ENCODE results near the gene STRN.

Gene STRN

GRCh38 chr2:36812196-36812595 is 154.1 kb downstream of the STRN start:
- Histone ChIP-seq H3K27me3 (ENCODE audit: control insufficient read depth in 1 of 2, insufficient read depth in 2 of 2, low read length in 2 of 2) (peaks cover 0 to 3% of the 10 kb centered on the region in 2 donors), H3K9ac (ENCODE audit: low read length in 2 of 2) (no peak overlapping the region), H3K4me3 (ENCODE audit: low read length in 2 of 2) (no peak overlapping the region), H3K9me3 (ENCODE audit: control insufficient read depth in 2 of 2, low read length in 2 of 2) (no peaks in the 10 kb centered on the region), H3K27ac (ENCODE audit: low read length) (no peak overlapping the region), H3K36me3 (ENCODE audit: control insufficient read depth in 2 of 2, insufficient read depth in 2 of 2, low read length in 2 of 2) (no peaks in the 10 kb centered on the region), H3K4me1 (ENCODE audit: control insufficient read depth, insufficient read depth, low read length) (no peaks in the 10 kb centered on the region)

DNA sequence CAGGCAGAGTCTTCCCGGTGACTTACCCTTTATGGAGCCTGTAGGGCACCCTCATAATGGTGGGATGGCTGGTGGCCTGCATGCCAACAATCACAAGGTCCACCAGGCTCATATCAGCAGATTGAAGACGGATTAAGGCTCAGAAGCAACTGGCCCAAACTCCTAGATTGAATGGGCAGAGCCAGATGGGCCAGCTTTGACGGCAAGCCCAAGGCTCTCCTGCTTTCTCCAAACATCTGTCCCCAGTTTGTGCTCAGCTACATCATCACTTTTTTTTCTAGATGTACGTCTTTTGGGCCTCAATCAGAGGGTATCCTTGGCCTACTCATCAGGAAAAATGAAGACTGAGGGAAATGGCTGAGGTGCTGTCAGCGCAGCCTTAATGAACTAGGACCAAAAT is 155.3 kb downstream of the STRN start:
- Histone ChIP-seq H3K9ac (ENCODE audit: low read length in 2 of 2) (no peak overlapping the region), H3K4me1 (ENCODE audit: control insufficient read depth, insufficient read depth, low read length) (no peaks in the 10 kb centered on the region), H3K27me3 (ENCODE audit: control insufficient read depth in 1 of 2, insufficient read depth in 2 of 2, low read length in 2 of 2) (peaks cover 2 to 3% of the 10 kb centered on the region in 2 donors), H3K36me3 (ENCODE audit: control insufficient read depth in 2 of 2, insufficient read depth in 2 of 2, low read length in 2 of 2) (no peaks in the 10 kb centered on the region), H3K9me3 (ENCODE audit: control insufficient read depth in 2 of 2, low read length in 2 of 2) (no peaks in the 10 kb centered on the region), H3K27ac (ENCODE audit: low read length) (no peak overlapping the region), H3K4me3 (ENCODE audit: low read length in 2 of 2) (no peak overlapping the region)

DNA sequence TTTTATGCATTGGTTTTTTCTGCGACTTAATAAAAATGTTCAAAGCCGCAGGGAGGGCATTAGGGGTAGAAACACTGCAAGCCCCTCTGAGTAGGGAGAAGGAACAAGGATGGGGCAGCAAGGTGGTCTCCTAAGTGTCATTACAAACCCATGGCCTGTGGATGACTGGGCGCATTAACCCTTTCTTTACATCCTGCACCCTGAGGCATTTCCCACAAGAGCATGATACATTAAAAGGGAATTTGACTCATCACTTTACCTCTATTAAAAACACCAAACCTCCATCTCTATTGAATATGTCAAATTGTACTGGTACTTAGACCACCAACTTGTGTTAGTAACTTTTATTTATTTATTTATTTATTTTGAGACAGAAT is 157.3 kb downstream of the STRN start:
- Histone ChIP-seq H3K4me3 (ENCODE audit: low read length in 2 of 2) (no peak overlapping the region), H3K36me3 (ENCODE audit: control insufficient read depth in 2 of 2, insufficient read depth in 2 of 2, low read length in 2 of 2) (peaks cover 0 to 2% of the 10 kb centered on the region in 2 donors), H3K4me1 (ENCODE audit: control insufficient read depth, insufficient read depth, low read length) (no peaks in the 10 kb centered on the region), H3K9ac (ENCODE audit: low read length in 2 of 2) (no peak overlapping the region), H3K9me3 (ENCODE audit: control insufficient read depth in 2 of 2, low read length in 2 of 2) (no peaks in the 10 kb centered on the region), H3K27me3 (ENCODE audit: control insufficient read depth in 1 of 2, insufficient read depth in 2 of 2, low read length in 2 of 2) (peaks cover 2 to 3% of the 10 kb centered on the region in 2 donors), H3K27ac (ENCODE audit: low read length) (no peak overlapping the region)

GRCh38 chr2:36808386-36809068 is 157.8 kb downstream of the STRN start:
- Histone ChIP-seq H3K9ac (ENCODE audit: low read length in 2 of 2) (no peak overlapping the region), H3K9me3 (ENCODE audit: control insufficient read depth in 2 of 2, low read length in 2 of 2) (no peaks in the 10 kb centered on the region), H3K4me3 (ENCODE audit: low read length in 2 of 2) (no peak overlapping the region), H3K27ac (ENCODE audit: low read length) (no peak overlapping the region), H3K36me3 (ENCODE audit: control insufficient read depth in 2 of 2, insufficient read depth in 2 of 2, low read length in 2 of 2) (peaks cover 0 to 2% of the 10 kb centered on the region in 2 donors), H3K4me1 (ENCODE audit: control insufficient read depth, insufficient read depth, low read length) (no peaks in the 10 kb centered on the region), H3K27me3 (ENCODE audit: control insufficient read depth in 1 of 2, insufficient read depth in 2 of 2, low read length in 2 of 2) (peaks cover 2 to 3% of the 10 kb centered on the region in 2 donors)

- Histone ChIP-seq H3K36me3 (ENCODE audit: control insufficient read depth in 2 of 2, insufficient read depth in 2 of 2, low read length in 2 of 2) (peaks cover 0 to 2% of the 10 kb centered on the region in 2 donors), H3K4me3 (ENCODE audit: low read length in 2 of 2) (no peak overlapping the region), H3K27me3 (ENCODE audit: control insufficient read depth in 1 of 2, insufficient read depth in 2 of 2, low read length in 2 of 2) (peaks cover 2 to 3% of the 10 kb centered on the region in 2 donors), H3K9ac (ENCODE audit: low read length in 2 of 2) (no peak overlapping the region), H3K4me1 (ENCODE audit: control insufficient read depth, insufficient read depth, low read length) (no peaks in the 10 kb centered on the region), H3K27ac (ENCODE audit: low read length) (no peak overlapping the region), H3K9me3 (ENCODE audit: control insufficient read depth in 2 of 2, low read length in 2 of 2) (no peaks in the 10 kb centered on the region)
These were observed 159.0 kb downstream of the STRN start for GRCh38 chr2:36807223-36807886.

DNA sequence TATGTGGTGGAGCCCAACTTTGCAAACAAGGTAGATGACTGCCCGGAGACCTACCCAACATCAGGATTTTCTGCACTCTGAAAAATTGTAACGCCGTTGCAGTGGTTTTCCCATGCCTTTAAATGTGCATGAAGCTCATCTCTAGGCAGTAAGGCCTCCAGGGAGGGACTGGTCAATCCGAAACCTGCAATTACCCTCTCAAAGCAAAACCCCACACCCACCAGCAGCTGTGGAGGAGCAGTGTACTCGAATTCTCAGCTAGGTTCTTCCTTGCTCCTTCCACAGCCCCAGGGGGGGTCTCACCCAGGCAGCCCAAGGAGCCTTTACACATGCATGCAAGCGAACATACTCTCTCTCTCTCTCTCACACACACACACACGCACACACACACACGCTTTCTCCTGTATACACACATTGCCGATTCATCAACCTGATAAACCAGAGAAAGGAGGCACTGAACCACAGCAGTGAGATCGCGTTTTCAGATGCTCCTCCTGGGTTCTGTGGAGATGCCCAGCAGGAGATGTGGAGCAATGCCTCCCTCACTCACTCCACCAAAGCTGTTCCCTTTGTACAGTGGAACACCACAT is 160.6 kb downstream of the STRN start:
- no peak overlapping the region for H3K9ac ChIP-seq (ENCODE audit: low read length in 2 of 2)
- H3K4me3 ChIP-seq (ENCODE audit: low read length in 2 of 2), result no peak overlapping the region
- H3K27ac ChIP-seq (ENCODE audit: low read length), result no peak overlapping the region
- H3K27me3 ChIP-seq (ENCODE audit: control insufficient read depth in 1 of 2, insufficient read depth in 2 of 2, low read length in 2 of 2), result peaks cover 2 to 3% of the 10 kb centered on the region in 2 donors
- H3K4me1 ChIP-seq (ENCODE audit: control insufficient read depth, insufficient read depth, low read length), result no peaks in the 10 kb centered on the region
- peaks cover 0 to 2% of the 10 kb centered on the region in 2 donors for H3K36me3 ChIP-seq (ENCODE audit: control insufficient read depth in 2 of 2, insufficient read depth in 2 of 2, low read length in 2 of 2)
- H3K9me3 ChIP-seq (ENCODE audit: control insufficient read depth in 2 of 2, low read length in 2 of 2), result no peaks in the 10 kb centered on the region

- no peak overlapping the region for H3K4me3 ChIP-seq (ENCODE audit: low read length in 2 of 2)
- H3K36me3 ChIP-seq (ENCODE audit: control insufficient read depth in 2 of 2, insufficient read depth in 2 of 2, low read length in 2 of 2), result peaks cover 0 to 2% of the 10 kb centered on the region in 2 donors
- H3K4me1 ChIP-seq (ENCODE audit: control insufficient read depth, insufficient read depth, low read length), result no peaks in the 10 kb centered on the region
- H3K27me3 ChIP-seq (ENCODE audit: control insufficient read depth in 1 of 2, insufficient read depth in 2 of 2, low read length in 2 of 2), result peaks cover 0 to 9% of the 10 kb centered on the region in 2 donors
- H3K27ac ChIP-seq (ENCODE audit: low read length), result no peak overlapping the region
- no peak overlapping the region for H3K9ac ChIP-seq (ENCODE audit: low read length in 2 of 2)
- no peaks in the 10 kb centered on the region for H3K9me3 ChIP-seq (ENCODE audit: control insufficient read depth in 2 of 2, low read length in 2 of 2)
These were observed 163.4 kb downstream of the STRN start for GRCh38 chr2:36802952-36803351.

GRCh38 chr2:36801088-36801487 is 165.2 kb downstream of the STRN start:
- H3K36me3 ChIP-seq (ENCODE audit: control insufficient read depth in 2 of 2, insufficient read depth in 2 of 2, low read length in 2 of 2), result peaks cover 0 to 2% of the 10 kb centered on the region in 2 donors
- no peak overlapping the region for H3K9ac ChIP-seq (ENCODE audit: low read length in 2 of 2)
- H3K4me1 ChIP-seq (ENCODE audit: control insufficient read depth, insufficient read depth, low read length), result no peaks in the 10 kb centered on the region
- no peaks in the 10 kb centered on the region for H3K9me3 ChIP-seq (ENCODE audit: control insufficient read depth in 2 of 2, low read length in 2 of 2)
- no peak overlapping the region for H3K4me3 ChIP-seq (ENCODE audit: low read length in 2 of 2)
- no peak overlapping the region for H3K27ac ChIP-seq (ENCODE audit: low read length)
- H3K27me3 ChIP-seq (ENCODE audit: control insufficient read depth in 1 of 2, insufficient read depth in 2 of 2, low read length in 2 of 2), result peaks cover 0 to 7% of the 10 kb centered on the region in 2 donors

GRCh38 chr2:36800381-36800780 is 166.0 kb downstream of the STRN start:
- Histone ChIP-seq H3K36me3 (ENCODE audit: control insufficient read depth in 2 of 2, insufficient read depth in 2 of 2, low read length in 2 of 2) (no peaks in the 10 kb centered on the region), H3K4me3 (ENCODE audit: low read length in 2 of 2) (no peak overlapping the region), H3K27ac (ENCODE audit: low read length) (no peak overlapping the region), H3K9ac (ENCODE audit: low read length in 2 of 2) (no peak overlapping the region), H3K4me1 (ENCODE audit: control insufficient read depth, insufficient read depth, low read length) (no peaks in the 10 kb centered on the region), H3K9me3 (ENCODE audit: control insufficient read depth in 2 of 2, low read length in 2 of 2) (no peaks in the 10 kb centered on the region), H3K27me3 (ENCODE audit: control insufficient read depth in 1 of 2, insufficient read depth in 2 of 2, low read length in 2 of 2) (peaks cover 0 to 7% of the 10 kb centered on the region in 2 donors)

DNA sequence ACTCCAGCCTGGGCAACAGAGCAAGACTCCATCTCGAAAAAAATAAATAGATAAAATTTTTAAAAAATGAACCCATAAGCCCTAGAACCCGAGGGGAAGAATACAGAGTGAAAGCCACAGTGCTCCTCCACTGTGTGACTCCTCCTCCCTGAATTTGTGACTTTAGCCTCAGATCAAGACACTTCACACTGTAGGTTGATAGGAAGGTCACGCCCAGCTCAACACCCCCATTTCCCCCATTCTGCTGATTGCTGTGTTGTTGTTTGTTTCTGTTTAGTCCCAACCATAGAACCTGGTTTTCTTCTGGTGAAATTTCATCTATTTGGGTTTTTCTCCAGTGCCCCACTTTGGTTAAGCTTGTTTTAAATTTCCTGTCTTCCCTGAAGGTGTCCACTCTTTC is 167.6 kb downstream of the STRN start:
- Histone ChIP-seq H3K27me3 (ENCODE audit: control insufficient read depth in 1 of 2, insufficient read depth in 2 of 2, low read length in 2 of 2) (peaks cover 0 to 7% of the 10 kb centered on the region in 2 donors), H3K4me3 (ENCODE audit: low read length in 2 of 2) (no peak overlapping the region), H3K27ac (ENCODE audit: low read length) (no peak overlapping the region), H3K9me3 (ENCODE audit: control insufficient read depth in 2 of 2, low read length in 2 of 2) (no peaks in the 10 kb centered on the region), H3K4me1 (ENCODE audit: control insufficient read depth, insufficient read depth, low read length) (no peaks in the 10 kb centered on the region), H3K36me3 (ENCODE audit: control insufficient read depth in 2 of 2, insufficient read depth in 2 of 2, low read length in 2 of 2) (no peaks in the 10 kb centered on the region), H3K9ac (ENCODE audit: low read length in 2 of 2) (no peak overlapping the region)
